Fibroblast of skin of right biceps (primary cell): ENCODE measurements around the gene RSBN1L.
"Not testable (repeated sequence)": the region's sequence is repeated elsewhere in the genome, so short reads cannot be mapped to it uniquely, and the experiment has no call there.

Source experiments
- DNase-seq: peaks from one replicate; pipeline ENCODE4 v3.0.0-alpha.2; 2013

The RSBN1L gene

DNA sequence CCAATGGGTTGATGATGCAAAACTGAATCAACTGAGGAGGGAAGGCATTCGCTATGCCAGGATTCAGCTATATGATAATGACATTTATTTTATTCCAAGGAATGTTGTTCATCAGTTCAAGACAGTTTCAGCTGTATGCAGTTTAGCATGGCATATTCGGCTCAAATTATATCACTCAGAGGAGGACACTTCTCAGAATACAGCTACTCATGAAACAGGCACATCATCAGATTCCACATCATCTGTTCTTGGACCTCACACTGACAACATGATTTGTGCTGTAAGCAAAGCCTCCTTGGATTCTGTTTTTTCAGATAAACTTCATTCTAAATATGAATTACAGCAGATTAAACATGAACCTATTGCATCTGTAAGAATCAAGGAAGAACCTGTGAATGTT lies 82.3 kb downstream of the RSBN1L start:
- no peak for DNase-seq

DNA sequence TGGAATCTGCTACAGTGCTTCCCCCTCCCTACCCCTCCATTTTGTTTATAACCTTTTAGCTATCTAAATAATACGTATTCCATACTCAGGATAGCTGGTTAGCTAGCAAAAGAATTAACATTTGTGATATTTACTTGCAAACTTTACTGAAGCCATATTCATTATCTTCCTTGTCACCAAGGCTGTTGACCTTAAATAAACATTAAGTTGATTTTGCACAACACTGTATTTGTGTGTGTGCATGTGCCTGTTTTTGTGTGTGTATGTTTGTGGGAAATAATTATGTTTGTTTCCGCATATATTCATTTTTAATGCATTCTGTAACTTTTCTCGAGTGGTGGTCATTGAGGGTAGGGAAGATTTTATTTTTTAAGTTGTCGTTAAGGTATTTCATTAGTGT lies 86.1 kb downstream of the RSBN1L start:
- DNase-seq = no peak

- no peak for DNase-seq
Measured at GRCh38 chr7:77783111-77783510, 86.9 kb downstream of the RSBN1L start.

- DNase-seq = no peak
Measured at GRCh38 chr7:77783545-77783944, 87.3 kb downstream of the RSBN1L start.

DNA sequence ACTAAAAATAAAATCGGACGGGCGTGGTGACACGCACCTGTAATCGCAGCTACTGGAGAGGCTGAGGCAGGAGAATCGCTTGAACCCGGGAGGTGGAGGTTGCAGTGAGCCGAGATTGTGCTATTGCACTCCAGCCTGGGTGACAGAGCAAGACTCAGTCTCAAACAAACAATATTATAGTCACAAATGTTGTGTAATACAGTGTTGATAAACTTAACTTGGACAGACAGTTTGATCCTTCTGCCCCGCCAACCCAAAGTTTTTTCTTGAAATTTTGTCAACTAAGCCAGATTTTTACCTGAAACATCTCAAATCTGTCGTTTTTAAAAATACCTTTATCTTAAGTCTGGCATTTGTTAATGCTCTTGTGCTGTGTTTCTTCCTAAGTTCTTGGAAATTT lies 88.2 kb downstream of the RSBN1L start:
- DNase-seq = not testable (repeated sequence)

GRCh38 chr7:77786018-77786417 lies 89.8 kb downstream of the RSBN1L start:
- DNase-seq = no peak

GRCh38 chr7:77786741-77787140 lies 90.5 kb downstream of the RSBN1L start:
- no peak for DNase-seq

DNA sequence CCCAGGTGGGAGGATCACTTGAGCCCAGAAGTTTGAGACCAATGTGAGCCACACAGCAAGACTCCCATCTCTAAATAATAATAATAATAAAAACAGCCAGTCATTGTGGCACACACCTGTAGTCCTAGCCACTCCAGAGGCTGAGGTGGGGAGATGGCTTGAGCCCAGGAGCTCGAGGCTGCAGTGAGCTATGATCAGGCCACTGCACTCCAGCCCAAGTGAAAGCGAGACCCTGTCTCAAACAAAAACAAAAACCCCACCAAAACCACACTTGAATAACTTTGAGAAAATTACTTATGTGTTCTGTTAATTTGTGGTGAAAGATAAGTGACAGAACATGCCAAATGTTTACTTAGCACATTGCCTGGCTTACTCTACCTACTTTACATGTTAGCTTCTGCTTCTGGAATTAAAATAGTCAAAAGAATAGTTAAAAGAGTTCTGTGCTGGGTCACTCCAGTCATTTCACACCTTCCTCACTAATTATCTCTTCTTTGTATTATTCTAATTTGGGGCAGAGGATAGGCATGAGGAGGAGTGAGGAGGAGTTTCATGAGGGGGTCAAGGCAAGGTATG lies 92.2 kb downstream of the RSBN1L start:
- no peak for DNase-seq

GRCh38 chr7:77791336-77791735 lies 95.1 kb downstream of the RSBN1L start:
- DNase-seq = no peak

- DNase-seq = no peak
Measured at GRCh38 chr7:77791956-77792355, 95.7 kb downstream of the RSBN1L start.

- DNase-seq = no peak
Measured at GRCh38 chr7:77794000-77794399, 97.7 kb downstream of the RSBN1L start.

GRCh38 chr7:77796109-77796508 lies 99.8 kb downstream of the RSBN1L start:
- DNase-seq = no peak

DNA sequence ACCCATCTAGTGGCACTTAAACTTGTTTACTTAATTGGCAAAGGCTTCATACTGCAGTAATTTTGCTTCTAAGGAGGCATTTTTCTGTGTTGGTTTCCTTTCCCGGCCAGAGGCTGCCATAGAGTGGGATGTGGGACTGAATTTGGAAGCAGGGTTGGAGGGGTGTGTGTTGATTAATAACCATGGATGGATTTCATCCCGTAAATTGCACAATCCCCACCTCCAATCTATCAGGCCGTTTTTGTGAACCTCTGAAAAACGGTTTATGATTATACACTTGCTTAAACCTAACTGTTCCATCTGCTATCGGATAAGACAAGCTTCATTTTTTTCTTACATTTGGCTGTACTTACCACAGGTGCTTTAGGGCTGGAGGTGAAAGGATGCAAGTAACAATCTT lies 100.7 kb downstream of the RSBN1L start:
- DNase-seq = no peak

DNA sequence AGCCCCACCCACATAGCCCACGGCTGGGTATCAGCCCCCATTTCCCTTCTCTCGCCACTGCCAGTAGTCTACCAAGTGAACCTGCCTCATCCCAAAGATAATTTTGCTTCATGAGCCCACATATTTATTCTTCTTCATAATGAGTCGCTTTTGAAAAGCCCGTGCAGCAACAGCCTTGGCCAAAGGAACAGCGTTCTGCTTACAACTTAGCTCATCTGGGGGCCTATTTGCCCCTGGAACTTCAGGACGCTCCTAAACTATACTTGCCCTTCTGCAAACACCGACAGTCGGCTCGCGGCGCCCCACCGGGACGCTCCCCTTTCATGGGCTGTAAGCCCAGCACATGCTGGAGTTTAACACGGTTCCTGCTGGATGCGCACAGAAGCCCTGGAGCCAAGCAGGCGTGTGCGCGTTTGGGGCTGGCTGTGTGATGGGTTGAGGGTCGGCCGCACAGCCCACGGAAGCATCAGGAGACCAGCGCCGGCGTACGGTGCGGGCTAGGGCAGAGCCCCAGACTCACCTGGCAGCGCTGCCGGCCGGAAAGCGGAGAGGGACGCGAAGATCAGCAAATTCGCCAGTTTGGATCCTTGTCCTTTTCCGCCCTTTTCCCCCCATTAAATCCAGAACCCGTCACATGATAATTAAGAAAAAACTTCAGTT lies 101.6 kb downstream of the RSBN1L start:
- DNase-seq = no peak

DNA sequence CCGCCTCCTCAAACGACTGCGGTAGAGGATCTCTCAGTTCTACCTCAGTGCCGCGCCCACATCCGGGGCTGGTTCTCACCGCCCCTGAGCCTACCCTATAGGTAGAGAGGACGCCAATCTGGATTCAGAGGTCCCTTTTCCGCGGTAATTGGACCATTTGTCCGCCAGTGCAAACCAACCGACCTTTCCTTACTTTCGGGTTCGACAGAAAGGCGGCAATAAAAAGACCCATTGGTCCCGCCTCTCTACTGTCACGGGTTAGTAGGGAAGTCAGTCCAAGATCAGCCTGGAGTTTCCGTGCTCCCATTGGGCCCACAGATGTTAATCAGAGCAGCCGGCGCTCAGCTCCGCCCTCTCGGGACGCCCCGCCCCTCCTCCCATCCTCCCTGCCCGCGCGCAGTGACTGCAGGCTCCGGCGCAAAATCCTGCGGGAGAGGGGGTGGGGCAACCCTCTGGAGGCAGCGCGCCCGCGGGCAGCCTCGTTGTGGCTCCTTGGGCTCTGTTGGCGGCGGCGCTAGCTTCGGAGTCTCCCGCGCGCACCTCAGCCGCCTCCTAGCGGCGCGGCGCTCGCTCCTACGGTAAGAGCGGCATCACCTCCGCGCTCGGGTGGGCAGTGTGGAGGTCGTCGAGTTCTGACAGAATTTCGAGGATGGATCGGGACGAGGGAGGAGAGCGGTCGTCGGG lies 102.3 kb downstream of the RSBN1L start, which contains the start of the genes PHTF2 and TMEM60:
PHTF2 (plus strand) TSS at position 380 of the 684 bp plus-strand sequence.
TMEM60 (minus strand) TSS at position 41 of the 684 bp plus-strand sequence. CDS start 4,061 bp downstream, outside the sequence.
- DNase-seq = peak; percentile 100

- DNase-seq = peak; percentile 40
Measured at GRCh38 chr7:77799078-77799964, 103.1 kb downstream of the RSBN1L start.

GRCh38 chr7:77800158-77800557 lies 103.9 kb downstream of the RSBN1L start:
- peak; percentile 22 for DNase-seq

- no peak for DNase-seq
Measured at GRCh38 chr7:77800730-77801129, 104.5 kb downstream of the RSBN1L start.

GRCh38 chr7:77802557-77803405 lies 106.5 kb downstream of the RSBN1L start:
- DNase-seq = peak; percentile 10

DNA sequence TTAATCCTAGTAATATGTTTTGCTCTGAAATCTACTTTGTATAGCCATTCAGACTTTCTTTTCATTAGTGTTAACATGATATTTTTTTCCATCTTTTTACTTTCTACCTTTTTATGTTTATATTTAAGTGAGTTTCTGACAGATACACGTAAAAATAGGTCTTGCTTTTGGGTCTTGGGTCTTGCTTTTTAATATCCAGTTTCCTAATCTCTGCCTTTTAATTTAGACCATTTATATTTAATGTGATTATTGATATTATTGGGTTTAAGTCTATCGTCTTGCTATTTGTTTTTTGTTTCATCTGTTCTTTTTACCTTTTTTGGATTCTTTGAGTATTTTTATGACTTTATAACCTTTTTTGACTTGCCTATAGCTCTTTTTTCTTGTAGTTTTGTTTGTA lies 110.2 kb downstream of the RSBN1L start:
- DNase-seq = no peak

DNA sequence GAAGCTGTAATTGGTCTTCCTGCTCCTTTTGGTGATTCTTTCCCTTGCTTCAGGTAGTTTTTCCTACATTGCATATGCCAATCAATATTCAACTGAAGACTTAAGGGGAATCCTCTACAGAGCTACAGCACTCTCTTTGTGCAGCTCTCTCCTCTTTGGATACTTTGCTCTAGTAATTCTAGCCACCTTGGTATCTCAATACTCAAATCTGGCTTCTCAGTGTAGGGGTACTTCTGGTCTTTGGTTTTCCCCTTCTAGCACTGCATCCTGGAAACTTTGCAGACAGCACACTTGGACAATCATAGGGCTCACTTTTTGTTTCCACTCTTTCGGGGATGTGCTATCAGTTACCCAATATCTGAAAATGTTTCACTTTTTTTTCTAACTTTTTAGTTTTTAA lies 112.3 kb downstream of the RSBN1L start:
- DNase-seq = no peak
